HL-60 (cell line): Measurements from ENCODE around the gene TBX18.

Experiments
- POLR2AphosphoS5 ChIP-seq: IDR thresholded peaks from 2 replicates; pipeline ENCODE4 v1.6.1; 2012; ENCODE audit warnings: low read depth
- TF ChIP-seq, protein P1 (sequence below): IDR thresholded peaks from one replicate; pipeline ENCODE4 v1.5.1; 2011; ENCODE audit warnings: low read length, control low read depth, inconsistent platforms; ENCODE audit not compliant: insufficient read depth
- TF ChIP-seq, protein P2 (sequence below): IDR thresholded peaks from 2 replicates; pipeline ENCODE4 v1.6.1; 2012; ENCODE audit warnings: low read depth; ENCODE audit not compliant: insufficient replicate concordance

DNA sequence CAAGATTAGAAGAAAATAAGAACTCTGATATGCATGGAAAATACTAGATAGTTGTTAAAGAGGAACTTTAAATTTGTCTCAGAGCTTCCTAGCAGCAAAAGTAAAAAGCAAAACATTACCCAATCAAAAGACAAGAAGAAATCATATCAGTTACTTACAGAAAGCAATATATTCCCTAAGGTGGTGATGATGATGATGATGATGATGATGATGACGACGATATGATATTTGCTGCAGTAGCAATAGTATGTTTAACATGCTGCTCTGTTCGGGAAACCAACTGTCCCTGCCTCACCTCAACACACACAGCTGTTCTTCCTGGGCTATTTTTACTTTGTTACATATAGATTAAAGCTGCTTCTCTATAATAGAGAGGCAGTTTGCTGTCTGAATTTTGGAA is 12.0 kb upstream of the TBX18 start:
- TF ChIP-seq, protein P1, sequence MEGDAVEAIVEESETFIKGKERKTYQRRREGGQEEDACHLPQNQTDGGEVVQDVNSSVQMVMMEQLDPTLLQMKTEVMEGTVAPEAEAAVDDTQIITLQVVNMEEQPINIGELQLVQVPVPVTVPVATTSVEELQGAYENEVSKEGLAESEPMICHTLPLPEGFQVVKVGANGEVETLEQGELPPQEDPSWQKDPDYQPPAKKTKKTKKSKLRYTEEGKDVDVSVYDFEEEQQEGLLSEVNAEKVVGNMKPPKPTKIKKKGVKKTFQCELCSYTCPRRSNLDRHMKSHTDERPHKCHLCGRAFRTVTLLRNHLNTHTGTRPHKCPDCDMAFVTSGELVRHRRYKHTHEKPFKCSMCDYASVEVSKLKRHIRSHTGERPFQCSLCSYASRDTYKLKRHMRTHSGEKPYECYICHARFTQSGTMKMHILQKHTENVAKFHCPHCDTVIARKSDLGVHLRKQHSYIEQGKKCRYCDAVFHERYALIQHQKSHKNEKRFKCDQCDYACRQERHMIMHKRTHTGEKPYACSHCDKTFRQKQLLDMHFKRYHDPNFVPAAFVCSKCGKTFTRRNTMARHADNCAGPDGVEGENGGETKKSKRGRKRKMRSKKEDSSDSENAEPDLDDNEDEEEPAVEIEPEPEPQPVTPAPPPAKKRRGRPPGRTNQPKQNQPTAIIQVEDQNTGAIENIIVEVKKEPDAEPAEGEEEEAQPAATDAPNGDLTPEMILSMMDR, result no peak
- TF ChIP-seq, protein P2, sequence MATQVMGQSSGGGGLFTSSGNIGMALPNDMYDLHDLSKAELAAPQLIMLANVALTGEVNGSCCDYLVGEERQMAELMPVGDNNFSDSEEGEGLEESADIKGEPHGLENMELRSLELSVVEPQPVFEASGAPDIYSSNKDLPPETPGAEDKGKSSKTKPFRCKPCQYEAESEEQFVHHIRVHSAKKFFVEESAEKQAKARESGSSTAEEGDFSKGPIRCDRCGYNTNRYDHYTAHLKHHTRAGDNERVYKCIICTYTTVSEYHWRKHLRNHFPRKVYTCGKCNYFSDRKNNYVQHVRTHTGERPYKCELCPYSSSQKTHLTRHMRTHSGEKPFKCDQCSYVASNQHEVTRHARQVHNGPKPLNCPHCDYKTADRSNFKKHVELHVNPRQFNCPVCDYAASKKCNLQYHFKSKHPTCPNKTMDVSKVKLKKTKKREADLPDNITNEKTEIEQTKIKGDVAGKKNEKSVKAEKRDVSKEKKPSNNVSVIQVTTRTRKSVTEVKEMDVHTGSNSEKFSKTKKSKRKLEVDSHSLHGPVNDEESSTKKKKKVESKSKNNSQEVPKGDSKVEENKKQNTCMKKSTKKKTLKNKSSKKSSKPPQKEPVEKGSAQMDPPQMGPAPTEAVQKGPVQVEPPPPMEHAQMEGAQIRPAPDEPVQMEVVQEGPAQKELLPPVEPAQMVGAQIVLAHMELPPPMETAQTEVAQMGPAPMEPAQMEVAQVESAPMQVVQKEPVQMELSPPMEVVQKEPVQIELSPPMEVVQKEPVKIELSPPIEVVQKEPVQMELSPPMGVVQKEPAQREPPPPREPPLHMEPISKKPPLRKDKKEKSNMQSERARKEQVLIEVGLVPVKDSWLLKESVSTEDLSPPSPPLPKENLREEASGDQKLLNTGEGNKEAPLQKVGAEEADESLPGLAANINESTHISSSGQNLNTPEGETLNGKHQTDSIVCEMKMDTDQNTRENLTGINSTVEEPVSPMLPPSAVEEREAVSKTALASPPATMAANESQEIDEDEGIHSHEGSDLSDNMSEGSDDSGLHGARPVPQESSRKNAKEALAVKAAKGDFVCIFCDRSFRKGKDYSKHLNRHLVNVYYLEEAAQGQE, result no peak
- no peak for TF ChIP-seq POLR2AphosphoS5
